Vagina (tissue), 2 donors: Measurements from ENCODE around the gene MYDGF. TPM values are rescaled to one million over a fixed set of nuclear protein-coding genes. Genes with fewer than 3 reads are reported as not detected.
"Not testable (repeated sequence)": the region's sequence is repeated elsewhere in the genome, so short reads cannot be mapped to it uniquely, and the experiment has no call there.

ENCODE experiments used
- DNase-seq, 2 donors: peaks; one replicate each; pipeline ENCODE4 v3.0.0-alpha.2; 2017; ENCODE audit errors: extremely low spot score in 2 of 2
- H3K27ac ChIP-seq: fragments of 200-600 bp; sonication (generic); one replicate; pipeline ENCODE4 v1.5.1; 2019
- H3K27me3 ChIP-seq: fragments of 200-600 bp; sonication (generic); one replicate; pipeline ENCODE4 v1.5.1; 2019
- H3K36me3 ChIP-seq, 2 donors: fragments of 200-600 bp; sonication (generic); one replicate each; pipeline ENCODE4 v1.5.1; 2017 to 2019
- H3K4me1 ChIP-seq: fragments of 200-600 bp; sonication (generic); one replicate; pipeline ENCODE4 v1.5.1; 2019
- H3K4me3 ChIP-seq, 2 donors: fragments of 200-600 bp; sonication (generic); 1 replicate in 1 of 2; 2 replicates in 1 of 2; pipeline ENCODE4 v1.5.1; 2016 to 2019
- H3K9me3 ChIP-seq: fragments of 200-600 bp; sonication (generic); one replicate; pipeline ENCODE4 v1.5.1; 2019
- CTCF ChIP-seq, 3 experiments: fragments of 450-650 bp in 2 of 3; fragments of 200-600 bp in 1 of 3; sonication (generic) in 1 of 3; IDR thresholded peaks; one replicate each; pipeline ENCODE4 v1.5.1; 2017 to 2019; ENCODE audit warnings: antibody characterized with exemption in 3 of 3, mild to moderate bottlenecking in 2 of 3, moderate library complexity in 2 of 3
- POLR2A ChIP-seq, 2 donors: fragments of 450-650 bp; IDR thresholded peaks; one replicate each; pipeline ENCODE4 v1.6.1; 2017; ENCODE audit warnings: antibody characterized with exemption in 2 of 2, mild to moderate bottlenecking in 2 of 2, moderate library complexity in 2 of 2
- POLR2AphosphoS5 ChIP-seq, 2 donors: sonication (generic); formaldehyde crosslinking; IDR thresholded peaks; one replicate each; pipeline ENCODE4 v1.9.0; 2017; ENCODE audit warnings: antibody characterized with exemption in 2 of 2, mild to moderate bottlenecking in 2 of 2, low read depth in 1 of 2; ENCODE audit not compliant: insufficient read depth in 1 of 2
- intact Hi-C: fragments of 100-400 bp; cut with DNase I; formaldehyde crosslinking; loops from one replicate; pipeline ENCODE4 v1.15.1; 2023
- total RNA-seq: library from RNA; depleted of rRNA; stranded (reverse); fragments of >200 nt; gene quantifications from one replicate; pipeline ENCODE4 v1.2.3, GENCODE V29; 2016

Gene MYDGF
- total RNA-seq, 1 donor from 2014 or later = 33.4 TPM

- intact Hi-C loops = no loop called here
- no peaks in the 10 kb centered on the region for H3K4me1 ChIP-seq
- H3K9me3 ChIP-seq = no peaks in the 10 kb centered on the region
- peaks cover 0 to 69% of the 10 kb centered on the region in 2 donors for H3K36me3 ChIP-seq
- H3K4me3 ChIP-seq = no peak overlapping the region
- no peak overlapping the region for H3K27ac ChIP-seq
- TF ChIP-seq POLR2A (IDR thresholded peaks at IDR 0.05) (no peak), POLR2AphosphoS5 (IDR thresholded peaks at IDR 0.05; ENCODE audit: insufficient read depth in 1 of 2, low read depth in 1 of 2) (no peak), CTCF (IDR thresholded peaks at IDR 0.05) (no peak)
- no peak for DNase-seq
- H3K27me3 ChIP-seq = no peaks in the 10 kb centered on the region
These were observed 12.5 kb upstream of the MYDGF start for GRCh38 chr19:4682417-4683200.

DNA sequence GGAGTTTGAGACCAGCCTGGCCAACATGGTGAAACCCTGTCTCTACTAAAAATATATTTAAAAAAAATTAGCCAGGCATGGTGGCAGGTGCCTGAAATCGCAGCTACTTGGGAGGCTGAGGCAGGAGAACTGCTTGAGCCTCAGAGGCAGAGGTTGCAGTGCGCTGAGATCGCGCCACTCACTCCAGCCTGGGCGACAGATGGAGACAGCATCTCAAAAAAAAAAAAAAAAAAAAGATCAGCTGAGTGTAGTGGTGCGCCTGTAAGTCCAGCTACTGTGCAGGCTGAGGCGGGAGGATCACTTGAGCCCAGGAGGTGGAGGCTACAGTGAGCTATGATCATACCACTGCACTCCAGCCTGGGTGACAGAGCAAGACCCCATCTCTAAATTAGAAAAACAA is 9.9 kb upstream of the MYDGF start:
- intact Hi-C loops, H3K27ac ChIP-seq, H3K4me3 ChIP-seq, H3K27me3 ChIP-seq, DNase-seq, H3K9me3 ChIP-seq, H3K4me1 ChIP-seq: not testable (repeated sequence)
- H3K36me3 ChIP-seq = peaks cover 0 to 63% of the 10 kb centered on the region in 2 donors

DNA sequence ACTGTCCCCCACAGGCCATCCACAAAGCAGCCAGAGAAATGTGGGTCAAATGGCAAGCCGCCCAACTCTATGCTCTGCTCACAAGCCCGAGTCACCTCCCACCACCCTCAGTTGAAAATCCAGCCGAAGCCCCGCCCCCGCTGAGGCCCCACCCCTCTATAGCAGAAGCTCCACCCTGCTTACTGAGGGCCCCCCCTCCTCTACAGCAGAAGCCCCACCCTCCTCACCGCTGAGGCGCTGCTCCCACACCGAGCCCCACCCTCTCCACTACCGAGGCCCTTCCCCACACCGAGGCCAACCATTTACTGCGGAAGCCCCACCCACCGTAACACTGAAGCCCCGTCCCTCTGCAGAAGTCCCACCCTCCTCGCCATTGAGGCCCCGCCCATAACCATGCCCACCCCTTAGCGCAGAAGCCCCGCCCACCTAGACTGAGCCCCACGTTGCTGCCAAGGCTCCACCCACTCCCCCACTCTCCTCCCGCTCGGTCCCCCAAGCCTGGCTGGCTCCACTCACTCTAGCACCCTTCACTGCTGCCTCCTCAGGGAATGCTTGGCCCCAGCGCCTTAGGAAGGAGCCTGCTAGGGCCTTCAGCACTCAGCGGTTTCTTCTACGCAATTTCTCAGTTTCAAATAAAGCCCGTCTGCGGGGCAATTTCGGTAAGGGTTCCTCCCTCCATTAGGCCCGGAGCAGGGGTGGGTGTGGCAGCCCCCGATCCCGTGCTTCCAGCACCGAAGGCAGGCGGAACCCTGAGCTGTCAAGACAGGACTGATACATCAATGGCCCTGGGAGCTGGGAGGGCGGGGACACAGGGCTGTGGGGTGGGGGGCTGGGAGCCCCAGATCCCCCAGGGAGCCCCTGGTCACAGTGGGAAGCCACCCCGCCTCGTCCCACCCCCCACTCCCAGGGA is 9.0 kb upstream of the MYDGF start:
- intact Hi-C loops = no loop called here
- H3K36me3 ChIP-seq = peaks cover 0 to 54% of the 10 kb centered on the region in 2 donors
- no peak overlapping the region for H3K27ac ChIP-seq
- DNase-seq = no peak
- no peak for TF ChIP-seq POLR2AphosphoS5 (IDR thresholded peaks at IDR 0.05; ENCODE audit: insufficient read depth in 1 of 2, low read depth in 1 of 2)
- TF ChIP-seq POLR2A (IDR thresholded peaks at IDR 0.05) = no peak
- no peak for TF ChIP-seq CTCF (IDR thresholded peaks at IDR 0.05)
- H3K4me1 ChIP-seq = no peaks in the 10 kb centered on the region
- no peaks in the 10 kb centered on the region for H3K9me3 ChIP-seq
- H3K27me3 ChIP-seq = no peaks in the 10 kb centered on the region
- no peak overlapping the region for H3K4me3 ChIP-seq

- Histone ChIP-seq H3K27me3 (no peaks in the 10 kb centered on the region), H3K4me1 (no peaks in the 10 kb centered on the region), H3K4me3 (no peak overlapping the region), H3K36me3 (peaks cover 0 to 36% of the 10 kb centered on the region in 2 donors), H3K27ac (no peak overlapping the region), H3K9me3 (no peaks in the 10 kb centered on the region)
- intact Hi-C loops = no loop called here
- DNase-seq = no peak
- no peak for TF ChIP-seq CTCF (IDR thresholded peaks at IDR 0.05)
- no peak for TF ChIP-seq POLR2AphosphoS5 (IDR thresholded peaks at IDR 0.05; ENCODE audit: insufficient read depth in 1 of 2, low read depth in 1 of 2)
- no peak for TF ChIP-seq POLR2A (IDR thresholded peaks at IDR 0.05)
These were observed 7.0 kb upstream of the MYDGF start for GRCh38 chr19:4676955-4677731.

DNA sequence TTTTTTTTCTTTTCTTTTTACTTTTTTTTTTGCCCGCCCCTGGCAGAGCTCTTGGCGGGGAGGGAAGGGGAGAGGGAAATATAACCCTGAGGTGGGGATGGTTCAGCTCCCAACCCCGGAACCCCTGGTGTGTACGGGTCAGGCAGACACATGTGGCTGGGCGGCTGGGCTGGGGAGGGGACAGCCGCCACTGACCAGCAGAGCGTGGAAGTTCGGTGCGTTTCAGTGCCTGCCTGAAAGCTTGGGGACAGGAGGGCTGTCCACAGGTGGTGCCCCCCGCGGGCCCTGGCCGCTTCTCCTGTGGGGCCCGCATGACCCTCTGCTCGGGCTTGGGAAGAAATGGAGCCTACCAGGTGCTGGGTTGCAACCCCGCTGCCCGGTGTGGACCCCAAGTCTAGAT is 5.2 kb upstream of the MYDGF start:
- DNase-seq = no peak
- no peak for TF ChIP-seq CTCF (IDR thresholded peaks at IDR 0.05)
- TF ChIP-seq POLR2A (IDR thresholded peaks at IDR 0.05) = no peak
- no peak for TF ChIP-seq POLR2AphosphoS5 (IDR thresholded peaks at IDR 0.05; ENCODE audit: insufficient read depth in 1 of 2, low read depth in 1 of 2)
- H3K36me3 ChIP-seq = peaks cover 0 to 21% of the 10 kb centered on the region in 2 donors

More for the DNA sequence above, 5.2 kb upstream of the MYDGF start:
- intact Hi-C loops = no loop called here
- H3K27ac ChIP-seq = no peak overlapping the region
- H3K4me3 ChIP-seq = no peak overlapping the region
- no peaks in the 10 kb centered on the region for H3K27me3 ChIP-seq
- H3K9me3 ChIP-seq = no peaks in the 10 kb centered on the region
- peaks cover 11% of the 10 kb centered on the region for H3K4me1 ChIP-seq
